OCI-LY3 (cell line): ENCODE data around the gene PPP2R5C.

Source experiments
- CTCF ChIP-seq: fragments of 200-600, 300-600 bp; sonication (generic); IDR thresholded peaks from 2 replicates; pipeline ENCODE4 v1.5.1; 2014; ENCODE audit warnings: antibody characterized with exemption, low read length, low read depth
- EZH2phosphoT487 ChIP-seq: fragments of 200-600 bp; shearing (Covaris generic); IDR thresholded peaks from 2 replicates; pipeline ENCODE4 v1.6.1; 2018; ENCODE audit warnings: antibody characterized with exemption, mixed run types, low read depth

GRCh38 chr14:101844751-101845150, 83.2 kb downstream of the PPP2R5C start:
- TF ChIP-seq CTCF (no peak), EZH2phosphoT487 (no peak)
